Measurements from ENCODE around the gene REEP1. TPM values are rescaled to one million over a fixed set of nuclear protein-coding genes. Genes with fewer than 3 reads are reported as not detected.
A peak's percentile ranks its signal among the peaks of the same experiment; 100 is the strongest.

Gene REEP1
- total and polyA plus RNA-seq, 2 of the 13 experiments (the other 11 are each of a cell fraction or from before 2014, with no cell fraction given): 0.27 TPM; not detected in 1

GRCh38 chr2:86335865-86336674 is 1.4 kb downstream of the REEP1 start:
- Histone ChIP-seq H3K4me3 (replicated peaks in 1 of 3; ENCODE audit: insufficient read depth in 1 of 3, low read depth in 2 of 3, low read length in 3 of 3) (no peak overlapping the region), H3K4me1 (ENCODE audit: insufficient read depth, low read length) (peaks cover 18% of the 10 kb centered on the region), H4K20me1 (ENCODE audit: insufficient read depth, low read length) (peaks cover 2% of the 10 kb centered on the region; the same call in 1 of the 2 replicates), H3K79me2 (ENCODE audit: insufficient read depth, low read length) (no peaks in the 10 kb centered on the region), H3K36me3 (replicated peaks in 1 of 2; ENCODE audit: control insufficient read depth in 1 of 2, insufficient read depth in 2 of 2, low read length in 2 of 2) (no peaks in the 10 kb centered on the region), H3K27me3 (ENCODE audit: control insufficient read depth in 1 of 2, insufficient read depth in 2 of 2, low read length in 2 of 2) (peaks cover 13 to 61% of the 10 kb centered on the region in 2 experiments), H3K9ac (ENCODE audit: insufficient read depth, low read depth, low read length) (no peak overlapping the region), H2AFZ (ENCODE audit: low read length) (no peak overlapping the region), H3K4me2 (ENCODE audit: low read depth, low read length) (peak overlapping the region; percentile 70; the same call in 1 of the 2 replicates), H3K9me3 (ENCODE audit: low read length) (no peaks in the 10 kb centered on the region), H3K27ac (ENCODE audit: extremely low read length, insufficient read depth, low read length) (no peak overlapping the region)
- in situ Hi-C loops (cut with HindIII; ENCODE audit: extremely low pct_ligation_motif_present, low pct_unique_long_range_greater_than_20kb): no loop called here
- POLR2A ChIA-PET: no interaction called here
- CTCF ChIA-PET (ENCODE audit: low intra/inter-chr PET ratio, low total read pairs): no interaction called here
- DNase-seq (ENCODE audit: low spot score) (no peak), FAIRE-seq (no peak), ATAC-seq (no peak)
- BruUV-seq (replicated peaks): no TSS peak
- WGBS (ENCODE audit: low lambda C conversion rate): 45% methylated on average over 14 of the region's 15 CpGs
- intact Hi-C loops (cut with micrococcal nuclease; ENCODE audit: unreplicated experiment): no loop called here
- no peak for TF ChIP-seq SAP130 (CRISPR knock-in tag; IDR thresholded peaks at IDR 0.05; ENCODE audit: low read depth)
- no peak for TF ChIP-seq SKIL (CRISPR knock-in tag; IDR thresholded peaks at IDR 0.05; ENCODE audit: borderline replicate concordance)
- TF ChIP-seq ZNF207 (IDR thresholded peaks at IDR 0.05; ENCODE audit: borderline replicate concordance): no peak
- no peak for TF ChIP-seq SIN3B (IDR thresholded peaks at IDR 0.05; ENCODE audit: low read length)
- no peak for TF ChIP-seq HOXA5 (CRISPR knock-in tag; IDR thresholded peaks at IDR 0.05)
- TF ChIP-seq BRD4 (CRISPR knock-in tag; IDR thresholded peaks at IDR 0.05): no peak
- no peak for TF ChIP-seq LBX2 (CRISPR knock-in tag; IDR thresholded peaks at IDR 0.05; ENCODE audit: borderline replicate concordance)
- TF ChIP-seq THAP11 (CRISPR knock-in tag; IDR thresholded peaks at IDR 0.05): no peak
- TF ChIP-seq ZNF775 (CRISPR knock-in tag; IDR thresholded peaks at IDR 0.05; ENCODE audit: borderline replicate concordance): no peak
- no peak for TF ChIP-seq ZNF256 (CRISPR knock-in tag; conservative IDR thresholded peaks at IDR 0.05)
- no peak for TF ChIP-seq SUZ12 (IDR thresholded peaks at IDR 0.05; ENCODE audit: low read depth, low read length)
- TF ChIP-seq RAD51 (IDR thresholded peaks at IDR 0.05; ENCODE audit: borderline replicate concordance): peak; percentile 61; the same call in 1 of the 2 replicates
- TF ChIP-seq KDM2A (CRISPR knock-in tag; IDR thresholded peaks at IDR 0.05; ENCODE audit: borderline replicate concordance, low read depth): no peak
- no peak for TF ChIP-seq NCOA5 (CRISPR knock-in tag; IDR thresholded peaks at IDR 0.05)
- no peak for TF ChIP-seq THAP9 (CRISPR knock-in tag; IDR thresholded peaks at IDR 0.05; ENCODE audit: borderline replicate concordance)
- TF ChIP-seq KDM5B (CRISPR knock-in tag; IDR thresholded peaks at IDR 0.05; ENCODE audit: borderline replicate concordance): 0 out of 2 replicates have a peak, but pooled peaks have one; percentile 17
- TF ChIP-seq ZNF251 (CRISPR knock-in tag; IDR thresholded peaks at IDR 0.05): no peak
- TF ChIP-seq PHF8 (CRISPR knock-in tag; IDR thresholded peaks at IDR 0.05): no peak
